HS-5 (cell line): ENCODE measurements around the gene C1orf159.
"Not testable (repeated sequence)": the region's sequence is repeated elsewhere in the genome, so short reads cannot be mapped to it uniquely, and the experiment has no call there.

Experiments used
- DNase-seq: peaks from one replicate; pipeline ENCODE4 v3.0.0-alpha.2; 2012; ENCODE audit warnings: low read depth

Gene C1orf159

DNA sequence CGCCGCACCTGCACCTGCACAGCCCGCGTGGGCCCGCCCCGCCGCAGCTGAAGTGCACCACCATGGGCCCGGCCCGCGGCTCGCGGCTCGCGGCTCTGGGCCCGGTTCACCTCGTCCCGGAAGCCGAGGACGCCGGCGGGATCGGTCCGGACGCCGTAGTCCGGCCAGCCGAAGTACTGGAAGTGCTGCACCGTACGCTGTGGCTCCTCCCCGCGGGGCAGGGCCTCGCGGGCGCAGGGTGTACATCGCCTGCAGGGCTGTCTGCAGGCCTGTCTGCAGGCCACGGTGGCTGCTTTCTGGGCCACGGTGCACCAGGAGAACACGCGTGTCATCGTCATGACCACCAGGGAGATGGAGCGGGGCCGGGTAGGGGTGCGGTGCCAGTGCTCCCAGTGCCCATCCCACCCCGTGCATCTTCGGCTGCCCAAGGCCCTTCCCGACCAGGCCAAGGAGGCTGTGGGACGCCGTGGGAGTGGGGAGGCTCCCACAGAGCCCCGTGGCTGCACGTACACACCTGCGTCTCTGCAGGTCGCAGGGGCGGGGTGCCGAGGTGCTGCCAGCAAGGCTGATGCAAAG is 48.5 kb downstream of the C1orf159 start:
- DNase-seq: no peak

DNA sequence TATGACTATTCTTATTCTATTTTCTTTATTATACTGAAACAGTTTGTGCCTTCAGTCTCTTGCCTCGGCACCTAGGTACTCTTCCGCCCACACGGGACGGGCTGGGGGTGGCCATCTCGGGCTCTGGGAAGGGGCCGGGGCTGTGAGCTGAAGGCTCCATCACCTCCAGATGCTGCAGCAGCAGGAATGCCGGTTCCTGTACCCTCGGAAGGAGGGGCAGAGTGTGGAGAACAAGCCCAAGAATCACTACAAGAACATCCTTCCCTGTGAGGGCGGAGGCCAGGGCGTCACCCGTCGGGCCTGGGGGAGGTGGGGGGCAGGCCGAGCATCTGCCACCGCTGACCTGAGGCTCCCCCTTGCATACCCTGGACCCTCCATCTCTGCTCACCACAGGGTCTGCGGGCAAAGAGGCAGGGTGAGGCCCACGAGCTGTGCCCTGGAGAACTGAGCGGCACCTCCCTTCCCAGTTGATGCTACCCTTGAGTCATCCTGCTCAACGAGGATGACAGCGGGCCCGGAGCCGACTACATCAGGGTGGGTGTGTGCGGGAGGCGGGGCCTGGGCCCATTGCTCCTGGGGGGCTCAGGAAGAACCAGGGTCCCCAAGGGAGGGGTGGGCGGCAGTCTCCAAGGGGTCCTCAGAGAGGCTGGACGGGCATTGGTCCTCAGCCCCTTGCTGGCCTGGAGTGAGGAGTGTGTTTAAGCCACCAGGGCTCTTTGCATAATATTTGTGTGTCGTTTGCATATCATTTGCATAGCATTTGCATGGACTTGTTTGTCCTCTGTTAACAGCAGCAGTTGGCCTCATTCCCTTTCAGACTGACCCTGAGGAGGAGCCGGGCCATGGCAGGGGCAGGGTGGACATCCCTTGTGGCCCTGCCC is 49.2 kb downstream of the C1orf159 start:
- DNase-seq: no peak

GRCh38 chr1:1065940-1066304 is 50.0 kb downstream of the C1orf159 start:
- not testable (repeated sequence) for DNase-seq

DNA sequence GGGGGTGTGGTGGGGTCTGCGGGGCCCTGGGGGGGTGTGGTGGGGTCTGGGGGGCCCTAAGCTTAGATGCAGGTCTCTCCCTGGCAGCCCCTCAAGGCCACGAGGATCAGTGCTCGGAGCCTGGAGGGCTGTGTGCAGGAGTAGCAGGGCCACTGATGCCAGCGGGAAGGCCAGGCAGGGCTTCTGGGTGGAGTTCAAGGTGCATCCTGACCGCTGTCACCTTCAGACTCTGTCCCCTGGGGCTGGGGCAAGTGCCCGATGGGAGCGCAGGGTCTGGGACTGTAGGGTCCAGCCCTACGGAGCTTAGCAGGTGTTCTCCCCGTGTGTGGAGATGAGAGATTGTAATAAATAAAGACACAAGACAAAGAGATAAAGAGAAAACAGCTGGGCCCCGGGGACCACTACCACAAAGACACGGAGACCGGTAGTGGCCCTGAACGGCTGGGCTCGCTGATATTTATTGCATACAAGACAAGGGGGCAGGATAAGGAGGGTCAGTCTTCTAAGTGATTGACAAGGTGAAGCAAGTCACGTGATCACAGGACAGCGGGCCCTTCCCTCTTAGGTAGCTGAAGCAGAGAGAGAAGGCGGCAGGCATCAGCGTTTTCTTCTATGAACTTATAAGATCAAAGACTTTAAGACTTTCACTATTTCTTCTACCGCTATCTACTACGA is 50.5 kb downstream of the C1orf159 start:
- DNase-seq: no peak

DNA sequence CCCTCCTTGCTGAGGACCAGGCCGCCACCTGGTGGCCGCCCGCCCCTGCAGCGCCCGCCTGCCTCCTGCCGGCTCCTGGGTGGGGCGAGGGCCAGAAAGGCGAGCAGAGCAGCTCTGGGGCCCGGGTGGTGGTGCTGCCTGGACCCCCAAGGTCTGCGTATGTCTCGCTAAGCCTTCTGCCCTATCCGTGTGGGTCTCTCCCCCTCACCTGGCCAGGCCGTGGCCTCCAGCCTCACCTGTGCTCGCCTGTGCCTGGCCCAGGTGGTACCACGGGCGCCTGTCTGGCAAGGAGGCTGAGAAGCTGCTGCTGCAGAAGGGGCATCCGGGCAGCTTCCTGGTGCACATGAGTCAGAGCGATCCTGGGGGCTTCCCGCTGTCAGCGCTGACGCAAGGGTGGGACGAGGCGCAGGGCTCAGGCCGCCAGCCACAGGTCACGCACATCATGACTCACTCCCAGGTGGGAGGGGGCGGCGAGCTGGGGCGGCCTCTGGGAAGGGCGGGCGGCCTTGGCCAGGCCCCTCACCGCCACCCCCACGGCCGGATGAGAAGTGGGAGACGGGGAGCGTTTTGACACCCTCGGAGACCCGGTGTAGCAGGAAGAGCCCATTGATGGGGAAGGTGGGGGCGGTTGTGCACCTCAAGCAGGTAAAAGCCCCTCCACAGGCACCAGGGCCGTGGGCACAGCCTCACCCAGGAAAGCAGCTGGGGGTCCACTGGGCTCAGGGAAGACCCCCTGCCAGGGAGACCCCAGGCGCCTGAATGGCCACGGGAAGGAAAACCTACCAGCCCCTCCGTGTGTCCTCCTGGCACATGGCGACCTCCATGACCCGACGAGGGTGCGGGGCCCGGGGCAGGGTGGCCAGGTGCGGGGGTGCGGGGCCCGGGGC is 51.7 kb downstream of the C1orf159 start:
- DNase-seq: peak; percentile 56

DNA sequence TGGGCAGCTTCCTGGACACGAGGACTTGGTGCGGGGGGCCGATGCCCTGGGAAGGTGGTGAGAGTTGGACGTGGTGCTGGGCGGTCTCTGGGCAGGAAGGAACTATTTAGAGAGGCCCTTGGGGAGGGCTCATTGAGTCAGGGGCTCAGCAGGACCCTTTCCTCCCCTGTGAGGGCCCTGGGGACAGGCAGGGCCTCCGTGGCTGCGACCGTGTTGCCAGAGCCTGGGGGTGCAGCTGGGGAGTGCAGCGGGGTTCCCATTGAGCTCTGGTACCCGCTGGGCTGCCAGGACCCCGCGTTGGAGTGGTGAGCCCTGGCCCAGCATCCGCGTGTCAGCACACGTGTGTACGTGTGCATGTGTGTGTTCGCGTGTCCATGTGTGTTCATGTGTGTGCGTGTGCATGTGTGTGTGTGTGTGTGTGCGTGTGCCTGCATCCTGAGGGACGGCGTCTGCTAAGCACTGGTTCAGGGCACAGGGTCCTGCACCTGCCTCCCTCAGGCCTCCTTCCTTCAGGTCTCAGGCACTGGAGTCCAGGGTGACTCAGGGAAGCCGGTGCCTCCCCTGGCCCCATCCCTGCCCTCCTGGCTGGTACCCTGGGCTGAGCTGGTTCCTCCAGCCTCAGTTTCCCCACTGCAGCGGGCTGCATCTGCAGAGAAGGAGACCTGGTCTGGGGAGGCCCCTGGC is 52.5 kb downstream of the C1orf159 start:
- DNase-seq: no peak

DNA sequence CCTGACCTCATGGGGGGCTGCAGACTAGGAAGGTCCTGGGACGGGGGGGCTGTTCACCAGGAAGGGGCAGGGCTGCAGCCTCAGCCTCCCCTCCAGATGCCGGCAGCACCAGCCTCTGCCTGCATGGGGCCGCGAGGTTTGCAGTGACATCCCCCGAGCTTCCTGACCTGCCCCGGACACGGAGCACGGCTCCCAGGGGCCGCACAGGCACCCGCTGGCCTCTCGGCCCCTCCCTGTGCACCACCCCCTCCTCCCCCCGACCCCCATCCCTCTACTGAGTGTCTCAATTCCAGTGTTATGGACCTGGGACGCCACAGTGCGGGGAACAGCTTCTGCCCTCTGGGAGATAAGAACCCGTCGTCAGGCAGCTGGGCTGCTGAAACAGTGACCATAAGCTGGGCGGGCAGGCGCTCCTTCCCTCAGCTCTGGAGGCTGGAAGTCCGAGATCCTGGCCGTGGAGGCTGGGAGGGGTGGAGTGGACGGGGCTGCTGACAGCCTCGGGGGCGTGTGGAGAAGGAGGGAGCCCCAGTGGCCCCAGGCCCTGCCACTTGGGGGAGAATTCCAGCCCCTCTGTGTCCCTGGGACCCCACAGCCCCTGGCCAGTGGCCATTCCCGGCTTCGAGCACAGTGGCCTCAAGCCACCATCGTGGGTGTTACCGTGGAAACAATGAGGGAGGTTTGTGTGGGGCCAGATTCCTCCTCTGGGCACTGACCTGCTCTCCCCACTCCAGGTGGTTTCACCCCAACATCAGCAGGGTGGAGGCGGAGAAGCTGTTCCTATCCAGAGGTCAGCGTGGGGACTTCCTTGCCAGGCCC is 53.3 kb downstream of the C1orf159 start:
- DNase-seq: no peak

DNA sequence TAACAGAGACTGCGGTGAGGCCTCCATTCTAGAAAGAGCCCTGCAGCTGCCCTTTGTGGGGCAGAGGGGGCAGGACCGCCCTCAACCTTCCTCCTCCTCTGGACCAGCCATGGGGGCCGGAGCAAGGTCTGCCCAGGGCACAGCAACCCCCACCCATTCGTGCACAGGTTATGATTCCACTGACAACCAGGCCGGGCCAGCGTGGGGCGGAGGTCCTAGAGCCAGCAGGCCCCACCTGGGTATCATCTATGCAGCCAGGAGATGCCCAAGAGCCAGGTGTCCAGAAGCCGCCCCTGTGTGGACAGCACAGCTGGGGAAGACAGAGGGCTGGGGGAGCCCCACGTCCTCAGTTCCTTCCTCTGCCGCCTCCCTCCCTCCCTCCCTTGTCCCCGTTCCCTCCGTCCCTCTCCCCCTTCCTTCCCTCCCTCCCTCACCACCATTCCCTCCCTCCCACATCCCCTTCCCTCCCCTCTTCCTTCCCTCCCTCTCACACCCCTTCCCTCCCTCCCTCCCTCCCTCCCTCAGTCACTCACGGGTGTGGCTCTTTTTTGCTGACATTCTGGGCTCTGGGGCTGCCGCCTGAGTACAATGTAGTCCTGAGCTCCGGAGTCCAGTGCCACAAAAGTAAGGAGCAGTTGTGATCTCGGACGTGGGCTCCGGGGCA is 54.1 kb downstream of the C1orf159 start:
- DNase-seq: no peak

DNA sequence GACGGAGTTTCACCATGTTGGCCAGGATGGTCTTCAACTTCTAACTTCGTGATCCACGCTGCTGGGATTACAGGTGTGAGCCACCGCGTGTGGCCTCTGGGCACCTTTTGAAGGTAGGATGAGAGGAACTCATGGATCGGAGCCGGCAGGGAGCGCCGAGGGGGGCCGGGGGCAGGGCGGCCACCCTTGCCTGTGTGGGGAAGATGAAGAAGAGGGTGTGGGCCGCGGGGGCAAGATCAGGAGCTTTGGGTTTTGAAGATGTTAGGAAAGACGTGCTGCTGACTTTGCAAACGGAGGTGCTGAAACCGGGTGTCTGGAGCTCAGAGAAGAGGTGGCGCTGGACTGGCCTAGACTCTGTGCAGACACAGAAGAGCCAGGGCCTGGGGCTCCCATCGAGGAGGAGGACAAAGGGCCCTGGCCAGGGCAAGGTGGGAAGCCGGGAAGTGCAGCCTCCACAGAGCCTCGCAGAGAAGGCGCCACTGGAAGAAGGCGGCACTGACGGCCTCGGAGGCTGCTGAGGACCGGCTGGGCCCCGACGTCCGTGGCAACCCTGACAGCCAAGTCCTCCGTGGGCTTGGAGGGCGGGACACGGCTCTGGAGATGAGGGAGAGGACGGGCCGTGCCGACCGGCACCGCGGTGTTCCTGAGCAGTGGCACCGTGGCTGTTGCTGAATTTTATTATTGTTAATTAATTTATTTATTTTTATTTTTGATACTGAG is 55.4 kb downstream of the C1orf159 start:
- DNase-seq: no peak

DNA sequence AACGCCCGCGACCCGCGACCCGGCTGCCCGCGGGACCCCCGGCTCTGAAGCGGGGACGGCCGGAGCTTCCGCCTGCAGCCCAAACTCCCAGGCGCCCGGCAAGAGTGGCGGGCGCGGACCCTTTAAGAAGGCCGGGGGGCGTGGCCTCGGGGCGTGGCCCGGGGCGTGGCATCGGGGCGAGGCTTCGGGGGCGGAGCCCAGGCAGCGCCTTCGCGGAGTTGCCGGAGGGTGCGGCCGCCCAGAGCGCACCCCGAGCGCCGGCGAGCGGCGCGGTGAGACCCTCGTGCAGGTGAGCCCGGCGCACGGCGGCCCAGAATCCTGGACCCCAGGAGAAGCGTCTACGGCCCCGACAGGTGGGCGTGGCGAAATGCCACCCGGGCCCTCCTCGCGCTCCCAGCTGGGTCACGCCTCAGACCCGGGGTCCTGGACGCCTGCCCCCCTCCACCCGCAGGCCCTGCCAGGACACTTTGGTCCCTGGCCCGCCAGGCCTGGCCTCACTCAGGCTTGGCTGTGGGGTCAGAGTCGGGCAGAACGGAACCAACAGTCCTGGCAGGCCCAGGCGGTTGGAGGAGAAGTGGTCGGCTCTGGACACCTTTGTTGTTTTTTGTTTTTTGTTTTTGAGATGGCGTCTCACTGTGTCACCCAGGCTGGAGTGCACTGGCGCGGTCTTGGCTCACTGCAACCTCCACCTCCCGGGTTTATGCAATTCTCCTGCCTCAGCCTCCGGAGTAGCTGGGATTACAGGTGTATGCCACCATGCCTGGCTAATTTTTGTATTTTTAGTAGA is 56.2 kb downstream of the C1orf159 start:
- DNase-seq: peak; percentile 23

- DNase-seq: no peak
Measured at GRCh38 chr1:1058921-1059493, 56.9 kb downstream of the C1orf159 start.

DNA sequence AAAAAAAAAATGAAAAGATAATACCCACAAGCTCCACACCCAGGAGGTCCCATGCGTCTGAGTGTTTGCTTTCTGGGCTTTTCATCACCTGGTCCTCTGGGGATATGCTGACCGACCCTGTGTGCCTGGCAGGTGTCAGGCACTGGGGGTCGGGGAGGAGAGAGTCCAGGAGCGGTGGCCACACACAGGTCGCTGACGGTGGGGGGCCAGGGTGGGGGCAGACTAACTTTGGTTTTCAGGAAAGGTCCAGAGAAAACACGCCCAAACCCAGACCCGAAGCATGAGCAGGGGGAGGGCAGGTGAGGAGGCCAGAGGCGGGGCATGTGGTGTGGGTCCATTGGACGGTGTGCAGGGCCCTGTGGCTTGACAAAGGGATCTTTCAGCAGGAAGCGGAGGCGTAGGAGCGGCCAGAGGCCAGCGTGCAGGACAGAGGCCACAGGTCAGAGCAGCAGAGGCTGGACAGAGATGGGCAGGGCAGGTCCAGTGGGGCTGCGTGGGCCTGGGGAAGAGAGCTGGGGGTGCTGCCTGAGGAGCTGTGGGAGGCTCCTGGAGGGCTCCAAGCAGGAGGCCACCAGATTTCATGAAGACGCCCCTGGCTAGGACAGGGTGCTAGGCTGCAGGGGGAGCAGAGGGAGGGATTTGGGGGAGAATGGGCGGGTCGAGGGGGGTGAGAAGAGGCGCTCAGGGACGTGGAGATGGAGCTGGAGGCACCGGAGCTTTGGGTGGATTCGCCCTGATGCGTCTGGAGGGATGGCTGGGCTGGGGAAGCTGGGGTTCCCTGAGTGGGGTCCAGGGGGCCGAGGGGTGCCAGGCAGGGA is 57.6 kb downstream of the C1orf159 start:
- DNase-seq: no peak

DNA sequence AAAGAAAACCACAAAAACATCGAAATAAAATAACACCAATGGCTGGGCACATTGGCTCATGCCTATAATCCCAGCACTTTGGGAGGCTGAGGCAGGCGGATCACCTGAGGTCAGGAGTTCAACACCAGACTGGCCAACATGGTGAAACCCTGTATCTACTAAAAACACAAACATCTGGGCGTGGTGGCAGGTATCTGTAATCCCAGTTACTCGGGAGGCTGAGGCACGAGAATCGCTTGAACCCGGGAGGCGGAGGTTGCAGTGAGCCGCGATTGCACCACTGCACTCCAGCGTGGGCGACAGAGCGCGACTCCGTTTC is 58.2 kb downstream of the C1orf159 start:
- not testable (repeated sequence) for DNase-seq

- no peak for DNase-seq
Measured at GRCh38 chr1:1055841-1056736, 59.8 kb downstream of the C1orf159 start.

DNA sequence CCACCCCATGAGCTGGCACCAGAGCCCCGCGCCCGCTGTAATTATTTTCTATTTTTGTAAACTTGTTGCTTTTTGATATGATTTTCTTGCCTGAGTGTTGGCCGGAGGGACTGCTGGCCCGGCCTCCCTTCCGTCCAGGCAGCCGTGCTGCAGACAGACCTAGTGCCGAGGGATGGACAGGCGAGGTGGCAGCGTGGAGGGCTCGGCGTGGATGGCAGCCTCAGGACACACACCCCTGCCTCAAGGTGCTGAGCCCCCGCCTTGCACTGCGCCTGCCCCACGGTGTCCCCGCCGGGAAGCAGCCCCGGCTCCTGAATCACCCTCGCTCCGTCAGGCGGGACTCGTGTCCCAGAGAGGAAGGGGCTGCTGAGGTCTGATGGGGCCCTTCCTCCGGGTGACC is 60.9 kb downstream of the C1orf159 start:
- no peak for DNase-seq

- DNase-seq: no peak
Measured at GRCh38 chr1:1054099-1054700, 61.7 kb downstream of the C1orf159 start.
